CD4-positive, alpha-beta T cell treated with Interferon alpha-2 for 1 hour (primary cell): ENCODE results near the gene PDZRN4.
"Not testable (repeated sequence)": the region's sequence is repeated elsewhere in the genome, so short reads cannot be mapped to it uniquely, and the experiment has no call there.

Experiments
- DNase-seq, 2 donors: peaks; one replicate each; pipeline ENCODE4 v3.0.0-alpha.2; 2020 to 2022

Gene PDZRN4

GRCh38 chr12:41188058-41188840 is at the start of gene PDZRN4:
PDZRN4 (plus strand) TSS chr12:41188320.
- DNase-seq = no peak

DNA sequence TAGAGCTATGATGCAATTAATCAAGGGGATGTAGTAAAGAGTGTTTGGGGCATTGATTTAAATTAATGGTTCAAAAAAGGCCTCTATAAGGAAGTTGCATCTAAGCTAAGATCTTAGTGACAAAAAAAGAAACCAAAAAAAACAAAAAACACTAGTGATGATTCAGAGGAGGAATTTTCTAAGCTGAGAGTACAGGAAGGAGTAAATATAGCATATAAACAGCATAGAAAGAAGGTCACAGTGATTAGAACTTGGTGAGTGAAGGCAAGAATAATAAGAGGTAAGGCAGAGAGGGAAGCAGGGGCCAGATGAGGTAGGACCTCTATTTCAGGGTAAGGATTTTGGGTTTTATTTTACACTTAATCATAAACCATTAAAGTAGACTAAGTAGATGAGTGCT is 48.0 kb upstream of the PDZRN4 start:
- no peak for DNase-seq

DNA sequence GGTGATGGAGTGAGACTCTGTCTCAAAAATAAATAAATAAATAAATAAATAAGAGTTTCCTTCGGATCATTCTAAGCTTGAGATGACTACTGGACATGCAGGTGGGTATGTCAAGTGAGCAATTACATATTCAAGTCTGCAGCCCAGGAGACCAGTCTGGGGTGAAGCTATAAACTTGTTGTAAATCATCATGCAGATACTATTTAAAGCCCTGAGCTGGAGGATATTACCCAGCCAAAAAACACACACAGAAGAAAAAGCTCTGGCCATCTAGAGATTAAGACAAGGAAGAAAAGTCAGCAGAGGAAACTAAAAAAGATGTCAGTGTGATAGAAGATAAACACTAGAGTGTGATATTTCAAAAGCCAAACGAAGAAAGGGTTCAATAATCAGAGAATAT is 47.0 kb upstream of the PDZRN4 start:
- DNase-seq = no peak

GRCh38 chr12:41142376-41142775 is 45.7 kb upstream of the PDZRN4 start:
- DNase-seq = no peak

DNA sequence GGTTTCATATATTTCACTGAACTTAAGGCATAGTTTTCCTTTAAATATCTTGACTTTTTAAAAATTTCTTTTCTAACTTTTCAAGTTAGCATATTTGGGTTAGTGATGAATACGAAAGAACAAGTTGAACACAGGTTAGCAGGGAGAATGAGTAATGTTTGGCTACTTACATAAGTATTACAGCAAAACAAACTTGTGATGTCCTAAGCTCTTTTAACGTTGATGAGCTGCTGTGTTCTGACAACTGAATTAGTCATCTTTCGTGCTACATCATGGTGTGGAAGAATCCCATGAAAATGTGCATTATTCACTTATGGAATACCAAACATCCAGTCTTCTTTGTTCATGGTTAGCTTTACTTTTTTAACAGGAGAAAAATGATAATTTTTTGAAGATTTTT is 36.3 kb upstream of the PDZRN4 start:
- no peak for DNase-seq

- no peak for DNase-seq
These were observed 25.7 kb upstream of the PDZRN4 start for GRCh38 chr12:41162461-41162860.

- no peak for DNase-seq
These were observed 20.4 kb upstream of the PDZRN4 start for GRCh38 chr12:41167701-41168100.

- DNase-seq = no peak
These were observed 13.5 kb upstream of the PDZRN4 start for GRCh38 chr12:41174602-41175001.

DNA sequence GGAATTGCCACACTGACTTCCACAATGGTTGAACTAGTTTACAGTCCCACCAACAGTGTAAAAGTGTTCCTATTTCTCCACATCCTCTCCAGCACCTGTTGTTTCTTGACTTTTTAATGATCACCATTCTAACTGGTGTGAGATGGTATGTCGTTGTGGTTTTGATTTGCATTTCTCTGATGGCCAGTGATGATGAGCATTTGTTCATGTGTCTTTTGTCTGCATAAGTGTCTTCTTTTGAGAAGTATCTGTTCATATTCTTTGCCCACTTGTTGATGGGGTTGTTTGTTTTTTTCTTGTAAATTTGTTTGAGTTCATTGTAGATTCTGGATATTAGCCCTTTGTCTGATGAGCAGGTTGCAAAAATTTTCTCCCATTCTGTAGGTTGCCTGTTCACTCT is 8.6 kb upstream of the PDZRN4 start:
- not testable (repeated sequence) for DNase-seq

GRCh38 chr12:41184864-41185263 is 3.3 kb upstream of the PDZRN4 start:
- no peak for DNase-seq

DNA sequence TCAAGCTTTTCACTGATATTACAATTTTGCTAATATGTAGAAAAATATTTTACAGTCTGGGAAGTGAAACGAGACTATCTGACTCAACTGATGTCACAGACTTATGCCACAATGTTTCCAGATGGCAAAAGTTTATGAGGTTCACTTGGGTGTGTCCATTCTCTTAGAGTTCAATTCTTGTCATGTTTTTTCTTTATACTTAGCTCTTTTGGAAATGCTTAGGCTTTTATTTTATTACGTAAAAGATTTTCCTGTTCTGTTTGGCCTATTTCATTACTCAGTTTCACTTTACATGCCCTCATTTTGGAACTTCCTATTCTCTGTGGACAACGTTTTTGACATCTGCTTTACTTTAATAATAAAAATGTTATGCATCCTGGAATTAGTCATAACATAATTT is 2.1 kb upstream of the PDZRN4 start:
- no peak for DNase-seq

DNA sequence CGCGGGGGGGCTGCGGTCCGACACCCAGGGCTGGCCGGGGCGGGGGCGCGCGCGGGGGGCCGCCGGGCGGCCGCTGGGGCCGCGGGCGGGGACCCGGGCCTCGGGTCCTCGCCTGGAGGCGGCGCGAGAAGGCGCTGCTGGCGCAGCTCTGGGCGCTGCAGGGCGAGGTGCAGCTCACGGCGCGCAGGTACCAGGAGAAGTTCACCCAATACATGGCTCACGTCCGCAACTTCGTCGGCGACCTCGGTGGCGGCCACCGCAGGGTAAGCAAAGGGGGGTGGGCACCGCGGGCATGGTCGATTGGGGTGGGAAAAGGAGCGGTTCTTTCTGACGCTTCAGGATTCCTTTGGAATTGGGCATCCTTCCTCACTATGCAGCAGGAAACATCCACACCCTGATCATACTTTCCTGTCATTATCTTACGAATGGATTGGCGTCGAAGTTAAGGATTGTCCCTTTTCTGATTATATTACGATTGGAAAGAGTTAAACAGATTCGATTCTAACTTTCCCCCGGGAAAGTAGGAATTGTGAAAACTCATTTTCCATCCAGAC is 798 bp downstream of the PDZRN4 start:
- DNase-seq = no peak

DNA sequence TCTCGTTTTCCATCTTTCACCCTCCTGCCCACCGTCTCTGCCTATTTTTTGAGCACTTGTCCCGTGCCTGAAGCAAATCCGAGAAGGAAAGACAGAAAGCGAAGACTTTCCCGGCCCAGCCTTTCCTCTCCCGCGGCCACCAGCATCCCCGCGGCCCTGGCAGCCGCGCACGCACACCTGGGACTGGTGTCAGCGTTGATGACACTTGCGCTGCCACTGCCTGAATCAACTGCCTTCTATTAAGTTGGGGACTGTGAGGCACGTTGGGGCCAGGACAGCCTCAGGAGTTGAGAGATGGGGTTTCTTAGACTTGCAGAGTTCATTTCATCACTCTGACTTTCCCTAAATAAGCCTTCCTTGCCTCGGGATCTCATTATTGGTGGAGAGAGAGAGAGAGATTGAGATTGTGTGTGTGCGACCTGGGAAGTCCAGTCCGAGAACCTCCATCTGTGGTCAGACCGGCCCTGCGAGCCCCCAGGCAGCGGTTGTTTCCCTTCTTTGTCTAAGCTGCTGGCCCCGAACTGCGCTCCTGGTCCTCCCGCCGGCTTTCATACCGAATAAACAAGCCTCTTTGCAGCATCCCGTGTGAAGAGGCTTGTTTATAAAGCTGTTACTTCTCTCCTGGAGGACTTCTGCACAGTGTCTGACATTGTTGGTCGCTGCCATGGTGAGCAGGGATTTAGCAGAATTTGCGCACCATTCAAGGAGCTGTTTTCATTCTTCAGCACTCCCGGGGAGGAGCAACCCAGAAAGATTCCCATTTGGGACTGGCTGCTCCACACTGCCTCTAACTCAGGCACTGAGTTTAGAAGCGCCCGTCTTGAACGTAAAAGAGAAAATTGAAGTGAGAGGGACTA is 1.5 kb downstream of the PDZRN4 start:
- DNase-seq = no peak

DNA sequence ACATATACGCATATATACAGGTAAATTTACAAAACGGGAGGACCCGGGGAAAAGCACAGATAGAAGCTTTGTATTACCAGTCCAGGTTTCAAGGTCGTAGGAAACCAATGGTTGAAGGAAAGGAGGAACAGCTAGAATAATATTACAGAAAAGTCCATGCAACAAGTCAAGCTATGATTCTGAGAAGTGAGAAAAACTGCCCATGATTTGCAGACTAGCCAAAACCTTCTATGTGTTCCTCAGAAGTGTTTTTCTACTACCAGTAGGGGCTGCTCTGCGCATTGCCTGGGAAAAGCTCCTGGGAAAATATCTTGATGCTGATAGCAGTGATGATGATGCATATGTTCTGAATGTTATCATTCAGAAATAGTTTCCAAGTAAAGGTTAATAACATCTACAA is 2.2 kb downstream of the PDZRN4 start:
- no peak for DNase-seq

- DNase-seq = not testable (repeated sequence)
These were observed 3.4 kb downstream of the PDZRN4 start for GRCh38 chr12:41191549-41191948.

GRCh38 chr12:41193311-41193710 is 5.2 kb downstream of the PDZRN4 start:
- DNase-seq = no peak

- no peak for DNase-seq
These were observed 13.9 kb downstream of the PDZRN4 start for GRCh38 chr12:41202051-41202450.

DNA sequence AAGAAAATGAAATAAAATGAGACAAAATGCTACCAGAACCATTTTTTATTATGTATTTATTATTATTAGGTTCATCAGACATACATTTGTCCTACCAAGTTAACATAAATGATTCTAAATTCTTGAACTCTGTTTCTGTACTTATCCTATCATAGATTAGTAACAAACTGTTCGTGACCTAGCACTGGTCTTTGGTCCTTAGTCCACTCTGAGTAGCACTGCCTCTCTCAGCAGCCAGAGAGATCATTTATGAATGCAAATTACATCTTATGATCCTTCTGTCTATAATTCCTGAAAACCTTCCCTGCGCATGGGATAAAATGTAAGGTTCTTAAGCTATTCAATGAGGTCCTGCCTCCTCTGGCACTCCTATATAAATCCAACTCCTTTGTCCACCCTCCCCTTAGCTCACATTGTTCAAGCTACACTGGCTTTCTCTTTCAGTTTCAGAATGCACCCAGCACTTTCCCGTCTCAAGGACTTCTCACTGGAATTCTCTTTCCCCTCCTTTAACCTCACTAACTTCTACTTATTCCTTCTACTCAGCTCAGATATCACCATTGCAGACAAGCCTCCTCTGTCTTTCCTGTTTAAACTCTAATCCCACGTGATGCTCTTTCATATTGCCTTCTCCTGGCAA is 17.1 kb downstream of the PDZRN4 start:
- no peak for DNase-seq

DNA sequence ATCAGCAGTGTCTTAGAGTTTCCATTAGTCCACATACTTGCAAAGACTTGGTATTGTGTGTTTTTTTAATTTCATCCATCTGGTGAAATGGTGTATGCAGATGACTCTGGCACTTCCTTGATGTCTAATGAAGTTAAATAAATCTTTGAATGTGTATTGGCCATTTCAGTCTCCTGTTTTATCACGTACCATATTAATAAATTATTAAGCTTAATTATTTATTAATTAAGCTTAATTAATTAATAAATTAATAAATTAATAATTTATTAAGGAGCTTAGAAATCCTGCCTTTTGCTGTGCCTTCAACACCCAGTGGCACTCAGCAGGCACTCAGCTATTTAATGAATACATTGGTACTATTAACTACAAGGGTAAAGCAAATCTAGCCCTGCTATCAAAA is 18.2 kb downstream of the PDZRN4 start:
- no peak for DNase-seq

DNA sequence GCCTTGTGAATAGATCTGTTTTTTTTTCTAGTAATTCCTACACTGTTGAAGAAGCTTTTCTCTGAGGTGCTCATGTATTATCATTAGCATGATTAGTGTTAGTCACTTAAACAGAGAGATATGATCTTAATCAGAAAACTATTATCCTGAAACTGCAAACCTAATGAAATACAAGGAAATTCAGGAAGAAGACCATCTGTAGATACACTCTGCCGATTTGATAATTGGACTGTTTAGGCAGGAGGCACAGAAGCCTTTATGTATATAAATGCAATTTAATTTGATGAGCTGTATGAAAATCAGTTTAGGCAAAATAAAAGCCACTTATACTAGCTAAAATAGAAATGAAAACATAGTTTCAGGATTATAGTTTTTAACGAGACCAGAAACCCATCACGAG is 23.3 kb downstream of the PDZRN4 start:
- no peak for DNase-seq

DNA sequence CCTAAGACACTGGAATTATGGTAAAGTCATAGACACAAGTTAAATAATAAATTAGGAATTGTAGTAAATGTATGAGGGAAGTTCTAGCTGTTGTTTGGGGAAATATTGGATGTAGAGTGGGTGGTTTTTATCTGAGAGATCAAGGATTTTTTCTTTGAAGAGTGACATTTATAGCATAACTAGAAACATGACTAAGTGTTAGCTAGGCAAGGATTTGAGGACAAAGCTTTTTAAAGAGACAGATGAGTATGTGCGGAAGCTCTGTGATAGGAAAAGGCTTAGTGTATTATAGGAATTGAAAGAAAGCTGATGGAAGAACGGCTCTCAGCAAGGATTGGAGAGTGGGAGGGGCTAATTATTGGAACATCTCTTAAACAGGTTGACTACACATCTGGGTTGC is 24.5 kb downstream of the PDZRN4 start:
- no peak for DNase-seq

GRCh38 chr12:41213107-41213506 is 25.0 kb downstream of the PDZRN4 start:
- DNase-seq = no peak

DNA sequence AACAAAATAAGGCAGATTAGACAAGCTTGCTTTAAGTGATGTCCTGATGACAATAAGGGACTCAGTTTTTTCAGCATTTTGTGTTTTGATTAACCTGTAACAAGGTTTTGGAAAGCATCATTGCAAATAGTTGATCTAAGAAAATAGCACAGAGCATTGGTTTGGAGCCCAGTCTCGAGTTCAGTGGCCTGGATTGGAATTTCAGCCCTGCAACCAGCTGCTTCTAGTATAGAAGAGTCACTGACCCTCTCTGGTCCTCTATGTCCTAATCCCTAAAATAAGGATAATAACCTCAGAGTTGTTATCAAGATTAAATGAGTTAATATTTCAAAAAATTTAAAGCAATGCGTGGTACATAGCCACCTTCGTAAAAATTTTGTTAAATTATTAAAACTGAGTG is 25.5 kb downstream of the PDZRN4 start:
- no peak for DNase-seq
